22Rv1 (cell line): ENCODE results near the gene SLC35F3.

ENCODE experiments used
- H3K27ac ChIP-seq: fragments of 450-650 bp; 2 replicates; pipeline ENCODE4 v1.5.1; 2017
- ZFX ChIP-seq: fragments of 450-650 bp; IDR thresholded peaks from 2 replicates; pipeline ENCODE4 v1.6.1; 2017; ENCODE audit warnings: antibody characterized with exemption, borderline replicate concordance
- TF ChIP-seq, protein P1 (sequence below): fragments of 450-650 bp; IDR thresholded peaks from 2 replicates; pipeline ENCODE4 v1.5.1; 2017; ENCODE audit warnings: mild to moderate bottlenecking

Gene SLC35F3

DNA sequence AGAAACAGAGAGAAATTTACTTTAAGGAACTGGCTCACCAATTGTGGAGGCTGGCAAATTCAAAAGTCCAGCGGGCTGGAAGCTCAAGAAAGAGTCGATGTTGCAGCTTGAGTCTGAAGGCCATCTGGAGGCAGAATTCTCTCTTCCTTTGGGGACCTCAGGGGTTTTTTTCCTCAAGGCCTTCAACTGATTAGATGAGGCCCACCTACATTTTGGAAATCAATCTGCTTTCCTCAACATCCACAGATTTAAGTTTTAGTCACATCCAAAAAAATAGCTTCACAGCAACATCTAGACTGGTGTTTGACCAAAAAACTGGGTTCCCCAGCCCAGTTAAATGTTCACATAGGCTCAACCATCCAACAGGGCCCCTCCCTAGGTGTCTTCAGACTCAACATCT is 114.9 kb downstream of the SLC35F3 start:
- TF ChIP-seq, protein P1, sequence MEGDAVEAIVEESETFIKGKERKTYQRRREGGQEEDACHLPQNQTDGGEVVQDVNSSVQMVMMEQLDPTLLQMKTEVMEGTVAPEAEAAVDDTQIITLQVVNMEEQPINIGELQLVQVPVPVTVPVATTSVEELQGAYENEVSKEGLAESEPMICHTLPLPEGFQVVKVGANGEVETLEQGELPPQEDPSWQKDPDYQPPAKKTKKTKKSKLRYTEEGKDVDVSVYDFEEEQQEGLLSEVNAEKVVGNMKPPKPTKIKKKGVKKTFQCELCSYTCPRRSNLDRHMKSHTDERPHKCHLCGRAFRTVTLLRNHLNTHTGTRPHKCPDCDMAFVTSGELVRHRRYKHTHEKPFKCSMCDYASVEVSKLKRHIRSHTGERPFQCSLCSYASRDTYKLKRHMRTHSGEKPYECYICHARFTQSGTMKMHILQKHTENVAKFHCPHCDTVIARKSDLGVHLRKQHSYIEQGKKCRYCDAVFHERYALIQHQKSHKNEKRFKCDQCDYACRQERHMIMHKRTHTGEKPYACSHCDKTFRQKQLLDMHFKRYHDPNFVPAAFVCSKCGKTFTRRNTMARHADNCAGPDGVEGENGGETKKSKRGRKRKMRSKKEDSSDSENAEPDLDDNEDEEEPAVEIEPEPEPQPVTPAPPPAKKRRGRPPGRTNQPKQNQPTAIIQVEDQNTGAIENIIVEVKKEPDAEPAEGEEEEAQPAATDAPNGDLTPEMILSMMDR = no peak
- no peak for TF ChIP-seq ZFX

DNA sequence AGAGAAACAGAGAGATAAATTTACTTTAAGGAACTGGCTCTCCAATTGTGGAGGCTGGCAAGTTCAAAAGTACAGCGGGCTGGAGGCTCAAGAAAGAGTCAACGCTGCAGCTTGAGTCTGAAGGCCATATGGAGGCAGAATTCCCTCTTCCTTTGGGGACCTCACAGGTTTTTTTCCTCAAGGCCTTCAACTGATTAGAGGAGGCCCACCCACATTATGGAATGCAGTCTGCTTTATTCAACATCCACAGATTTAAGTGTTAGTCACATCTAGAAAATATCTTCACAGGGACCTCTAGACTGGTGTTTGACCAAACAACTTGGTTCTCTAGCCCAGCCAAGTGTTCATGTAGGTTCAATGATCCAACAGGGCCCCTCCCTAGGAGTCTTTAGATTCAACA is 117.8 kb downstream of the SLC35F3 start:
- TF ChIP-seq, protein P1 = no peak
- no peak for TF ChIP-seq ZFX
- H3K27ac ChIP-seq = no peak overlapping the region

More for the DNA sequence above, 114.9 kb downstream of the SLC35F3 start:
- H3K27ac ChIP-seq = no peak overlapping the region

DNA sequence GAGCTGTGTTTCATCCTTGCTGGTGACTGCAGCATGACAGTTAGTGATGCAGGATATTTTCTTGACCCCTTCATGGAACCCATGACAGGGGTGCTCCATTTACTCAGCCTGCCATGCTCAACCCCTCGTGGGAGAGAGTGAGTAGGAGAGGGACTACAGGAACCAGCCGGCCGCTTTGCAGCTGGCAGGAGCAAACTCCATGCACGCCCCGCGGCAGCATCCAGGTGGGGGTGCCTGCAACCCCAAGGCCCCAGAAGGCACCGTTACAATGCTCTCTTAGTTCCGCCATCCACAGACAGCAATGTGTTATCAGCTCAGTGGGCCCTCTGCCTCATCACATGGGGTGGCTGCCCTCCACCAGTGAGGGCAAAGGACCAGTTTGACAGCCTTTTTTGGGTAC is 135.1 kb downstream of the SLC35F3 start:
- TF ChIP-seq ZFX = no peak
- TF ChIP-seq, protein P1 = no peak
- H3K27ac ChIP-seq = no peak overlapping the region

DNA sequence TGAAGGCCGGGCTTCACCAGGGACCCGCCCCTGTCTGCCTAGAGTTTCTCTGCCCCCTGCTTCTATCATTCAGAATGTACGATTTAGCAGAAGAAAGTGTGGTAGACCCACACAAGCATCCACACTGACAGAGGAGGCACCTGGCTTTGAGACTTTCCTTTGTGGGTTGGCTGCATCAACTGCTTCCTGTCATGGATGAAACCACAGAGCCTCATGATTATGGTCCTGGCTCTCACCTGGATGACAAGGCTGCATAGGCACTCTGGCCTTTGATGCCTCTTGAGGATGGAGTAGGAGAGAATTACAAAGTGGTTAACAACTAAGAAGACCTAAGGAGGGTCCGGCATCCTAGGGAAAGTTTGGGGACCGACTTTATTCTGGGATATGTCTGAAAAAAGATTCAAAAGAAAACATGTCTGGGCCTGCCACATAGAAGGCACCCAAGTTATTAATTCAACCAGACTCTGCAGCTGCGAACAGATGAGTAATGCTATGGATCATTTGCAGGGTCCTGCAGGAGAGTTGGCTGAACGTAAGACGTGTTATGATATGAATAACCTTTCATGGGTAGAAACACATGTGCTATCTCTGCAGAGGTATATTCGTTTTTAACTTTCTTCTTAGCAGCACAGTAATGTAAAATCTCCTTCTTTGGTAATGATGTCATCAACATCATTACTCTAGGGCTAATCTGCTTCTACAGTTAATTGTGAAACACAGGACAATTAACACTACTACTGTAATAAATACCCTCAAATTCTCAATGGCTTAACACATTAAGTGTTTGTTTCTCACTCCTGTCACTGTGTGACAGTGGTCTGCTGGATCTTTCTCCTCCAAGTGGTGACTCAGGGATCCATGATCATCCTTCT is 136.2 kb downstream of the SLC35F3 start:
- H3K27ac ChIP-seq = no peak overlapping the region
- TF ChIP-seq, protein P1 = no peak
- TF ChIP-seq ZFX = no peak

DNA sequence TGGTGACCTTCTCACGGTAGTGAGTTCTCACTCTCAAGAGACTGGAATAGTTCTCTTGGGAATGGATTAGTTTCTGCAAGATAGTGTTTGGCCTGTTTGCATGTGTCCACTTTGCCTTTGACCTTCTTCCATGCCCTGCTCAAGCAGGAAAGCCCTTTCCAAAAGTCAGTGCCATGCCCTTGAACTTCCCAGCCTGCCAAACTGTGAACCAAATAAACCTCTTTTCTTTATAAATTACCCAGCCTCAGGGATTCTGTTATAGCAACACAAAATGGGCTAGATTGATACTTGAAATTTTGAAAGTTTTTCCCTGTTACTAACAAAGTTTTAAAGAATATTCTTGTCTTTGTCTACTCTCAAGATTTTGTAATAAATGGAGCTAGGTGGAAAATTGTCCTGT is 139.6 kb downstream of the SLC35F3 start:
- H3K27ac ChIP-seq = no peak overlapping the region
- TF ChIP-seq, protein P1 = no peak
- no peak for TF ChIP-seq ZFX

DNA sequence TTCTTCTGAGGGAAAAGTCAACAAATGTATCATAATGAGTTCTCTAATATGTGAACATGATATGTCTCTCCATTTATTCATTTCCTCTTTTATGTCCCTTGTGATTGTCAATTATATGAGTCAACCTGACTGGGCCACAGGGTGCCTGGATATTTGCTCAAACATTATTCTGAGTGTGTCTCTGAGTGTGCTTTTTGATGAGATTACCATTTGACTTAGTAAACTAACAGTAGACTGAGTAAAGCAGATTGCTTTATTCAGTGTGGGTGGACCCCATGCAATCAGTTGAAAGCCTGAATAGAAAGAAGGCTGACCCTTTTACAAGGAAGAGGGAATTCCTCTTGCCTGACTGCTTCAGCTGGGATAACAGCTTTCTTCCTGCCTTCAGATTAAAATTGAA is 142.6 kb downstream of the SLC35F3 start:
- TF ChIP-seq ZFX = no peak
- TF ChIP-seq, protein P1 = no peak
- no peak overlapping the region for H3K27ac ChIP-seq

DNA sequence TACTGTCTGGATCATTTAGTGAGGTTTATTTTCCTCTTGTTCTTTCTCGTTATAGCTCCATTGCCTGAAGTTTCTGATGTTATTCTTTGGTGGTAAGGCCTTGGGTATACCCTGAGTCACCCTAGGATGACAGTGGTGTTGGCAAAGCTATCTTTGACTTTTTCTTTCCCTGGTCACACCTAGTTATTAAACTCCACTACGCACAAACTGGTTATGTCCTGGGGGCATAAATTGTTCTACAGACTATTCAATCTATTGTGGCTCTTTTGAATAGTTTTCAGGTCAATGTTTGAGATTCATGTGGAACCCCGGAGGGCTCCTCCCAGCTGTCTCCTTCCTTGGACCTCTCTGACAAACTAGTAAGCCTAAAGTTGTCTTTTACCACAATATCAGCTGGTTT is 157.7 kb downstream of the SLC35F3 start:
- TF ChIP-seq ZFX = no peak
- TF ChIP-seq, protein P1 = no peak
- H3K27ac ChIP-seq = no peak overlapping the region
